Activated CD4-positive, CD25-positive, alpha-beta regulatory T cell (primary cell): ENCODE data around the gene ADAMTSL3.

Experiments
- DNase-seq, 4 experiments: peaks; one replicate each; lab custom pipeline; 2025; lab: John Stamatoyannopoulos, UW

The ADAMTSL3 gene

DNA sequence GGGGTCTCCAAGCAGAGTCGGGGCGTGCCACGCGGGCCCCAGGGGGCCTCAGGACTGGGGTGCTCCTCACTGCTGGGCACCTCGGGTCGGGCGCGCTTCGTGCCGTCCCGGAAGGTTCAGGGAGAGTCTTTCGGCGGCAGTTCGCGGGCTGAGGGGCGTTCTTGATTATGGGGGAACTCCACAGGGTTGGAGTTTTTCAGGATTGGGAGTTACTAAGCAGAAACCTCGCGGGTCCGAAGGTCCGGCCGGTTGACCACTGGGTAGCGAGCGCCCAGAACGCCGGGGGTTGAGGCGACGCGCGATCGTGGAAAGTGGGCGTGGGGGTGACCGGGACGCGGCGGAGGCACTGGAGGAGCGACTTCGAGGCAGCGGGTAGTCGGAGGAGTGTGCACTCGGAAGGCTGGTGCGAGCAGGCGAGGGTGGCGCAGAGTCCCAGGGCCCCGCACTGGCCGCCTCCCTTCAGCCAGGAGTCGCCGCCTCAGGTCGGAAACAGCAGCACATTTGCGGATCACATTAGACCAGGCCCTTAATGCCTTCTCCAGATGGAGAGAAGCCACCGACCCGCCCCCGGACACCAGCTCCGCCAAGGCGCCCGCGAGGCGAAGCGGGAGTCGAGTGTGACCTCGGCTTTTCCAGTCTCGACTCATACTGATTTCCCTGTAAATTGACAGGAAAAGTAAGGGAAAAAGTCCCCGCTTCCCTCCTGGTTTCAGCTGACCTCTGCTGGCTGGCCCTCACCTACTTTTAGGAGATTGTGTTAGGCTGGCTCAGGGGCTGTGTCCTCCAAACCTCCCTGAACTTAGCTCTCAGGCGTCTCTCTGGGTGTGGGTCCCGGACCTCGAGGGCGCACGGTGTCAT, 685 bp downstream of the ADAMTSL3 start:
- DNase-seq = no peak

- no peak for DNase-seq
Measured at GRCh38 chr15:83655237-83655616, 1.3 kb downstream of the ADAMTSL3 start.

DNA sequence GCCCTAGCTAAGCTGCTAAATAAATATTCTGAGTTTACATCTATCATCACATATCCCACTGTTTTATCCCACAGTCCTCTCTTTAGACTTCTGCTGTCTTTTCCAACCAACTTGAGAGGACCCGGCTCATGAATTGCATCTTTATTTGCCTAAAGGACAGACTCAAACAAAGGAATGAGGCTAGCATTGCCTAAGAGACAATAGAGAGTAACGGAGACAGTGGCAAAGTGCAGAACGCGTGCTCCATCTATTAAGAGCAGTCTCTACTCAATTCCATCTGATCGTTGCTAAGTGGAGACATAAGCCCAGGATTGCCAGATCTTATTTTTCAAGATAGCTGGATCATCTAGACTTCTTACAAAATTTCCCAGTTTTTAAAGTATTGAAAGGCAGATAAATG, 2.3 kb downstream of the ADAMTSL3 start:
- DNase-seq = no peak

DNA sequence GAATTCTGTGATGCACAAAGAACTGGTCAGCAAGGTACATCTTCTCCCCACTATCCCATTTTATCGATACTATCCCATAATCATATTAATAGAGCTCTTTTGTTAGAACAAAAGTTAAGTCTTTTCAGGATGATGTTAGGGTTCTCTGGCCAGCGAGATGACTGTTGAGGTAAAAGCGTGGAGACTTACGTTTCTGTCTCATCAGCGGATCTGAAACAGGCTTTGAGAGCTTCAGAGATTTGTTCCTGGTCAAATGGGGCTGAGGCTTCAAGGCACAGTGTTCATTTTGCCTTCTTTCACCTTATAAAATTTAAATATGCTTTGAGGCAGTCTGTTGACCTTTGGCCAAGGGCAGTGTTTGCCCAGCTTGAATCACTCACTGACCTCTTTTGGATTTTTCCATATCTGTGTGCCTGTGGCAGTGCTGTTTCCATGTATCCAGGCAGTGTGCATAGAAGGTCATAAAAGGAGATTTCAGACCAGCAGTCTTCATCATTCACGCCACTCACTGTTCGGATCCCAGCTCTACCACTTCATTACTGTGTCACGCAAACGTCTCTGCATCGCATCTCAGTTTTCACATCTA, 3.1 kb downstream of the ADAMTSL3 start:
- DNase-seq = no peak

DNA sequence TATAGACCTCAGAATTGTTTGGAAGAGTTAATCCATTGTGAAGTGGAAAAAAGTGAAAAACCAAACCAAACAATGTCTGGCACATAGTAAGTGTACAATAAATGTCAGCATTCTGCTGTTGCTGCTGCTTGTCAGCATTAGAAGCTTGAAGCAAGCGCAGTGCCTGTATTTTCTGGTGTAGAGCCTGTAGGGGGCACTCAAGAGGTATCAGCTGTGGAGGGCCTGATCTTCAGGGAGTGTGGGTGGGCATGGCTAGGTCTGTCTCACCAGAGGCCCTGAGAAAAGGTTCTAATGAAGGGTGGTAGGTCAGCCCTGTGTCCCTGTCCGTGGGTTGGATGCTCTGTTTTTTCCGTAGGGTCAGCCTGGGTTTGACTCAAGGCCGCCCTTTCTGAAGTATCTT, 3.6 kb downstream of the ADAMTSL3 start:
- DNase-seq = no peak

DNA sequence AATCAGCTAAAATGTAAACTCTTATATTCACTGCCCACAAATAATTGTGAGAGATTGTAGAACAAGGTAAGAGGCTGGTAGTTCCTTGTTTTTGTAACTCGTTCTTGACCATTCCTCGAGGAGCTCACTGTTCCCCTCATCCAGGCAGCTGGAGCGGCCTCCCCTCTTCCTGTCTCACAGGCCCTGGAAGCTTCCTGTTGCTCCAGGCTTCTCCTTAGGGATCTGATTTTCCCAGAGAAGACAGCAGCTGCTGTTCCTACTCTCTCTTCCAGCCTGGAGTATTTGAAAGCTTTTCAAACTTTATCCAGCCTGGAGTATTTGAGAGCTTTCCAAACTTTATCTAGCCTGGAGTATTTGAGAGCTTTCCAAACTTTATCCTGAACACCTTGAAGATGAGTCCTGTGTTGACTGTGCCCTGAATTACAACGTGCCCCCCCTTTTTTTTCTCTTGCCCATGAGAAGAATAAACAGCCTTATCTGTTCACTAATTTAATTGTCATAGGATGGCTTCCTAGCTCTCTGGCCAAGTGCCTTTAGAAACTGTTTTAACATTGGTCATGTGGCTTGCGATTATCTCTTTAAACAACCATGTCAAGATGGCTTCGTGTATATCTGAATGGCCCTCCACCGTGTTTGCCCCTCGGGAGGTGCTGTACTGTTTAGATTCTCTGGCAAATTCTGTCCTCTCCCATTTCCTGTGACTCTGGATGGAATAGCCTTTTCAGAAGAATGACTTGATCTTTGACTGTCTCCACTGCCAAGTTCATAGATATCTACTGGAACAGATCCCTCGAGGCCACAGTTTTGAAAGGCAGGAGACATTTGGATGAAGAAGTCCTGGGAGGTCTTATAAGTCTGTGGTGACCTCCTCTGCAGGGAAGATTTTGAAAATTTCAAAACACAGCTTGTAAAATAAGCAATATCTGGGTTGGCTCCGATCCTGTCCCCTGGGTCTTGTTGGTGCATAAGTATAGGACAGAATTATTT, 4.8 kb downstream of the ADAMTSL3 start:
- no peak for DNase-seq

GRCh38 chr15:83659417-83659812, 5.5 kb downstream of the ADAMTSL3 start:
- DNase-seq = no peak

DNA sequence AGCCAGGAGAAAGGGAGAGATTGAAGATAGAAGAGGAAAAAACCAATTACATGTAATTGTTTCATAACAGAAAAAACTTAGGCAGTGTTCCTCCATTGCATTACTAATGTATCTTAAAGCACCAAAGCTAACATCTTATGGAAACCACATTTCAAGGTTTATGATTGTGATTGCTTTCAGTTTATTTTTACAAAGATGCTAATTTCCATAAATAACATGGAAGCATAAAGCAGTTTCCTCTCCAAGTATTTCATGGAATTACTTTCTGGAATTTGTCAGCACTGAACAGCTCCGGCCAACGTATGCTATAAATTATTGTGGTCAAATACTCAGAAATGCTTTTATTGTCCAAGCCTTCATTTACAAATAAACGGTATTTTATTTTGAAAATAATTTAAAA, 11.6 kb downstream of the ADAMTSL3 start:
- no peak for DNase-seq

- no peak for DNase-seq
Measured at GRCh38 chr15:83670672-83671229, 16.8 kb downstream of the ADAMTSL3 start.

GRCh38 chr15:83671603-83672002, 17.7 kb downstream of the ADAMTSL3 start:
- no peak for DNase-seq

- no peak for DNase-seq
Measured at GRCh38 chr15:83673385-83673784, 19.5 kb downstream of the ADAMTSL3 start.

DNA sequence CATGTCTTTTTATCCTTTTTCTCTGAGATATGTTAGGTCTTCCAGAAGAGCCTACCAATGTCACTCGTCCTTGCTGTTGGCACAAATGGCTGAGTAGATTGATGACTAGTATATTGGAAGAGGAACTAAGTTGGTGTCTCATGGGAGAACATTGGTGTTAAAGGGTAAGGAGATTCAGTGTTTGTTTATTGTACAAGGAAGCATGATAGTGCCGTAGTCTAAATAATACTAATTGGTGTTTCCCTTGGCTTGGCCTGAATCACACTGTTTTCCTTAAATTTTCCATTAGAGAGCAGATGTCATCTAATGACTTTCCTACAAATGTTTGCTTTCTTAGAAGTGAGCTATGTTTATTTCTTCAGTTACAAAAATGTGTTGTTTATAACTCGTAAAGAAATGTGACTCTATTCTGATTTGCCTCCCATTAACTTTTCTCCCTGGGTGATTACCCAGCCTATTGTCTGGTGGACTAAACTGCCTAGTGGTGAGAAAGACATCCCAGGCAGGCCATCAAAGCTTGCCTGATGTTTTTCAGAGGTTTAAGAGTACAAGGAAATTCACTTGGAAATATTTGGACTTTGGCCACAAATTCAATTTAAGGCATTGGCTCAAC, 28.7 kb downstream of the ADAMTSL3 start:
- DNase-seq = no peak

GRCh38 chr15:83685916-83686332, 32.0 kb downstream of the ADAMTSL3 start:
- no peak for DNase-seq

GRCh38 chr15:83688201-83688600, 34.3 kb downstream of the ADAMTSL3 start:
- no peak for DNase-seq

DNA sequence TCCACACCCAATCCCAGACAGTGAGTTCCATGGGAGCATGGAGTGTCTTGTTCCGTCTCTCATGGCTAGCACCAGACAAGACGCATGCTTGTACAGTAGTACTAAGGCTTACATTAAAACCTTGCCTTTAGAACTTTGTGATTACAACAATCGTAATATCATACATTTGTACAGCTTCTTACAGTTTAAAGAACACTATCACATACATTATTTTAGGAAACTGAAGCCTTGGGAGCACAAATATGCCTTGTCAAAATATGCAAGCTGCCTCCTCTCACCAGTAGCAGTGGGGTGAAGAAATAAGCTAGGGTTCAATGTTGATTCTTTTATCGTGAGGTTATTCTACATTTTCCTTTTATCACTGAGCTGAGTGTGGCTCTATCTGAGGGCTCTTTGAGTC, 36.8 kb downstream of the ADAMTSL3 start:
- no peak for DNase-seq

DNA sequence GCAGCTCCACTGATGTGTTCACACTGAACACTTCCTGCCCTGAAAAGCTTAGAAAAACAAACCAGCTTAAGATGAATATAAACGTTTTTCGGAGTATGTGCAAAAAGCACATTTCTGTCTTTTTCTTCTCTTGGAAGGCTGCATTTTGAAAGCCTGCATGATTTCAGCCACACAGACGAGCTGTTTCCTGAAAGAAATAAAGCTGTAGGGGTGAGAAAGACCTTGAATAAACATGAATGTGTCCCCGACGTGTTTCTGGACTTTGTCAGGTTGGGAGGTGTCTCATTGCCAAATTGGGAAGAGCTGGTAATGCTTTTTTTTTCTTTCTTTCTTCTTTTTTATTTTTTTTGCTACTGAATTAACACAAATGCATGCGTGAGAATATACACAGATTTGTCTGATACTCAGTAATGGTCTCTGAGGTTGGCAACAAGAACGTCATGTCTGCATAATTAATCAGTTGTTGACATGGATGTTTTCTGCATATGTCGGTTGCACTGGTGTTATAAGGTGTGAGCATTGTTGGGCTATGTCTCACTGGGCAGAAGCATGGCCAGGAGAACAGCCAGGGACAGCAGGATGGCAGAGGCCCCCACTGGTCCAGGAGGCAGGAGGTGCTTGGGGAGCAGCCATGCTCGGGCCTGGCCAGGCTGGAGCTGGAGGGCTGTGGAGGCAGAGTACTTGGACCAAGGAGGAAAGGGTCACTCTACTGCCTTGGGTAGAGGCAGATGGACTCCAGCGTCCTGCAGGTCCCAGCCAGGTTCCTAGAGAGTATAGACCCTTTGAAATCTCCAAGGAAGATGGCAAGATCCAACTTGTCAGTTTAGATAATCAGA, 39.0 kb downstream of the ADAMTSL3 start:
- DNase-seq = no peak

- no peak for DNase-seq
Measured at GRCh38 chr15:83694015-83694414, 40.1 kb downstream of the ADAMTSL3 start.

GRCh38 chr15:83694536-83694935, 40.6 kb downstream of the ADAMTSL3 start:
- no peak for DNase-seq

DNA sequence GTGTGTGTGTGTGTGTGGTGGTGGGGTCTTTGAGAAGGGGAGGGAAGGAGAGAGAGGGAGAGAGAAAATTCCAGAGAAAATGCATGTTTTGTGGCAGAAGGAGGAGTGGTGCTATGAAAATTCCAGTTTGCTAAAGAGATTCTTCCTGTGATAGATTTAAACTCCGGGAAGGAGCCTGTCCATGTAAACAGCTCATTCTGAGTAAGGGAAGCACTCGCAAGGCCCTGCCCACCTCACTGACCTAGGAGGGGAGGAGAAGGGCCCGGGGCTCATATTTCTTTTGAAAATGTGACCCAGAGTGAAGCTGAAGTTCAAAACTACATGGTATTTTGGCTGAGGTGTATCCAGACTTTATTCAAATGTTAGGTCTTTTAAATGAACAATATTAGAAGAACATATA, 41.3 kb downstream of the ADAMTSL3 start:
- DNase-seq = no peak

DNA sequence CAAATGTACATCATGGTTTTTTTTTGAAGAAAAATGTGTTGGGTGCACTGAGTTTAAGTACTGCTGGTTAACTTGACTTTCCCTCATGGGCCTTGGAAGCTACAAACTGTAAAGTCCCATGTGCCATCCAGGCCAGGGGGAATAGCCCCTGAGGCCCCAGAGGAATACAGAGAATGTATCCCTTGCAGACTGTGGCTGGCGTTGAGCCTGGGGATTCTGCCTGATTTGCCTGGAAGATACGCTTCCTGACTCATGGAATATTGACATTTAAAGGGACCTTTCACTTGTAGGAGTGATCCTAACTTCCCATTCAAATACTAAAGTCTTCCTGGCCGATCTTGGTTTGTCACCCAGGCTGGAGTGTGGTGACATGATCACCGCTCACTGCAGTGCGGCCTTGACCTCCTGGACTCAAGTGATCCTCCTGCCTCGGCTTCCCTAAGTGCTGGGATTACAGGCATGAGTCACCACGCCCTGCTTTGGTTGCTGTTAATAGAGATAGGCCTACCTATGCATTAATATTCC, 42.0 kb downstream of the ADAMTSL3 start:
- no peak for DNase-seq

DNA sequence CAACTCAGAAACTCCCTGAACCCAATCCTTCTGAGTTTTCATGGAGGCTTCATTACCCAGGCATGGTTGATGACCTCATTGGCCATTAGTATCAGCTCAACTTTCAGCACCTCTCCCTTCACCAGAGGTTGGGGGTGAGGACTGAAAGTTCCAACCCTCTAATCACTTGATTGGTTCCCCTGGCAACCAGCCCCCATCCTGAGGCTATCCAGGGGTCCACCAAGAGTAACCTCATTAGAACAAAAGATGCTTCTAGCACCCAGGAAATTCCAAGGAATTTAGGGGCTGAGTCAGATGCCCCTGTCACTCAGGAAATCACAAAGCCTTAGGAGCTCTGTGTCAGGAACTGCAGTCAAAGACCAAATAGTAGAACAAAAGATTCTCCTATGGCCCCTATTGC, 43.8 kb downstream of the ADAMTSL3 start:
- no peak for DNase-seq
